LNCaP clone FGC (cell line): ENCODE results near the gene INTS1.

ENCODE experiments used
- DNase-seq: peaks from one replicate; pipeline ENCODE4 v3.0.0-alpha.2; 2011; ENCODE audit warnings: low read depth
- H3K4me3 ChIP-seq: 2 replicates; pipeline ENCODE4 v1.5.1; 2011; ENCODE audit warnings: mild to moderate bottlenecking, low read depth, low read length, control low read depth
- CTCF ChIP-seq: IDR thresholded peaks from 2 replicates; pipeline ENCODE4 v1.5.1; 2012; ENCODE audit warnings: mild to moderate bottlenecking; ENCODE audit not compliant: control insufficient read depth, insufficient read depth; ENCODE audit errors: extremely low read depth

INTS1 gene

DNA sequence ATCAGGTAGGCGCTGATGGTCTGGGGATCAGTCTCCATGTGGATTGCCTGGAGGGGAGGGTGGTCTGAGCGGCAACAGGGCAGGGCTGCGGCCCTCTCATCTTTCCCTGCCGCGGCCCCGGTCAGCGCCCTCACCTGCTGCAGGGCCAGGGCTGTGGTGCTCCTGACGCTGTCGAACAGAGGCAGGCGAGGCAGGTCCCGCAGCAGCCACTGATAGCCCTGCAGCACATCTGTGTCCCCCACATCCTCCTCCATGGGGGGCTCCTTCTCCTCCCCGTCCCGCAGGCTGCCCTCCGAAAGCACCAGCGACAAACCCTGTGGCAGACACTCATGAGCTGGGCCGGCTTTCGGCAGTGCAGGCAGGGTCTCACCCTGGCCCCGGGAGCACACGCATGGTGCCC is 19.0 kb downstream of the INTS1 start:
- TF ChIP-seq CTCF = no peak
- DNase-seq = no peak
- H3K4me3 ChIP-seq = no peak overlapping the region

DNA sequence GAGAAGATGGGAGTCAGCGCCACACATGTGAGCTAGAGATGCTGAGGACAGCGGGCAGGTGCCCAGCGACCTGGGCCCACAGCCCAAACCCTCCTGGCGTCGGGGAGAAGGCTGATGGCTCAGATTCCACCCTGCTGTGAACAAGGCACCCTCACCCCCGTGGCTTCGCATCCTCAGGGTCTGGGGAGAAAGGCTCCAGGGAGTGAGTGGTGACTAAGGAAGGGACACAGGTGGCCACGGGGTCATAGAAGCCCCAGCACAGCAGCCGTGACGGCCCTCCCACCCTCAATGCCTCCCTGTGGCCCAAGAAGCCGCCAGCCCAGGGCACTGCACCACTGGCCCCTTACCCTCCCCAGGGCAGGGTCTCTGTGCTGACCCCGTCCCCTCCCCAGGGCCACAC is 19.6 kb downstream of the INTS1 start:
- no peak for TF ChIP-seq CTCF
- DNase-seq = no peak
- no peak overlapping the region for H3K4me3 ChIP-seq

GRCh38 chr7:1483536-1484505 is 20.4 kb downstream of the INTS1 start:
- no peak for TF ChIP-seq CTCF
- no peak overlapping the region for H3K4me3 ChIP-seq
- no peak for DNase-seq

DNA sequence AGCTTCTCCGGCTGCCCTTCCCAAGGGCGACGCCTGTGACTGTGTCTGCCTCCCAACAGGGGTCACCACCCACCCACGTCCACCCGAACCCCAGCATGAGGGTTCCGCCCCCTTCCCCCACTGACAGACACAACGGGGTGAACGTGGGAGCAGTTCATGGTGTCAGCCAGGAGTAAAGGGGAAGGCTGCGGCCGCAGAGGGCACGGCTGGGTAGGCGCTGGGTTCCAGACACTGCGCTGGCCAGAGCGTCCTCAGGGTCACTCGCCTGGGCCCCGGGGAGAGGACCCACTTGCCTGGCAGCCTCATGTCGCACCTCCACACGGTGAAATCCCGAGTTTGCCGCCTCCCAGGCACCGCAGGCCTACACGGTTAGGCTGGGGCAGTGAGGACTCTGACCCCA is 21.1 kb downstream of the INTS1 start:
- TF ChIP-seq CTCF = no peak
- H3K4me3 ChIP-seq = no peak overlapping the region
- no peak for DNase-seq

GRCh38 chr7:1481300-1481699 is 22.9 kb downstream of the INTS1 start:
- H3K4me3 ChIP-seq = no peak overlapping the region
- DNase-seq = no peak
- no peak for TF ChIP-seq CTCF

DNA sequence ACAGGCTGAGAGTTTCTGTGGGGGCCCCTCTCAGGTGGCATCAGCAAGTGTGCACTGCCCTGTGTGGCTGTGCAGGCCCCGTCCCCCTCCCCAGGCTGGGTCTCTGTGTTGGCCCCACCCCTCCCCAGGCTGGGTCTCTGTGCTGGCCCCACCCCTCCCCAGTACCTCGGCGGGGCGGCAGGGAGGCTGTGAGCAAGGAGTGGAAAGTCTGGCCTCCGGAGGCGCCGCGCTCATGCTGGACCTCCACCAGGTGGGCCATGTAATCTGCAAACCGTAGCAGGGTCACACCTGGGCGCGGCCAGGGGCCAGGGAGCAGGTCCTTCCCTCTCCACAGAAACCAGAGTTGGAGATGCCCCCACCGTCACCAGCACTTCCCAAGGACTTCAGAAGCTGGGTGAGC is 23.5 kb downstream of the INTS1 start:
- TF ChIP-seq CTCF = no peak
- H3K4me3 ChIP-seq = no peak overlapping the region
- no peak for DNase-seq

DNA sequence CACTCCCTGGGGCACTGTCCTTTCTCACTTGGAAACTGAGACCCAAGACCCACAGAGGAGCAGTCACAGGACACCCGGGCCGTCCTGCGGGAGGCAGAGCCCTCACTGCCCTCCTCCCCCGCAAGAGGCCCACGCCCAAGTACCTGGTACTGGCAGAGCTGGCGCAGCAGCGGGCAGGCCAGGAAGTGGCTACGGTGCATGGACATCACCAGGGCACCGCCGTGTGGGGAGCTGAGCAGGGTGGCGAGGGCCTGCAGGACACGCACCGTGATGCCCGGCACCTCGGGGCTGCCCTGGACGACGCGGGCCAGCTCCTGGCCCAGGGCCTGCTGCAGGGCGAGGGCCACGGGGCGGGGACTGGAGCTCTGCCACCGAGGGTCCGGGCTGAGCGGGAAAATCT is 24.9 kb downstream of the INTS1 start:
- DNase-seq = no peak
- no peak for TF ChIP-seq CTCF
- H3K4me3 ChIP-seq = no peak overlapping the region
